ENCODE measurements around the gene MTHFD2L.

MTHFD2L gene

GRCh38 chr4:74166818-74167217, 8.9 kb downstream of the MTHFD2L start:
- H3K4me3 ChIP-seq (ENCODE audit: control insufficient read depth, low read depth, low read length) = no peak overlapping the region
- TF ChIP-seq, protein P1, sequence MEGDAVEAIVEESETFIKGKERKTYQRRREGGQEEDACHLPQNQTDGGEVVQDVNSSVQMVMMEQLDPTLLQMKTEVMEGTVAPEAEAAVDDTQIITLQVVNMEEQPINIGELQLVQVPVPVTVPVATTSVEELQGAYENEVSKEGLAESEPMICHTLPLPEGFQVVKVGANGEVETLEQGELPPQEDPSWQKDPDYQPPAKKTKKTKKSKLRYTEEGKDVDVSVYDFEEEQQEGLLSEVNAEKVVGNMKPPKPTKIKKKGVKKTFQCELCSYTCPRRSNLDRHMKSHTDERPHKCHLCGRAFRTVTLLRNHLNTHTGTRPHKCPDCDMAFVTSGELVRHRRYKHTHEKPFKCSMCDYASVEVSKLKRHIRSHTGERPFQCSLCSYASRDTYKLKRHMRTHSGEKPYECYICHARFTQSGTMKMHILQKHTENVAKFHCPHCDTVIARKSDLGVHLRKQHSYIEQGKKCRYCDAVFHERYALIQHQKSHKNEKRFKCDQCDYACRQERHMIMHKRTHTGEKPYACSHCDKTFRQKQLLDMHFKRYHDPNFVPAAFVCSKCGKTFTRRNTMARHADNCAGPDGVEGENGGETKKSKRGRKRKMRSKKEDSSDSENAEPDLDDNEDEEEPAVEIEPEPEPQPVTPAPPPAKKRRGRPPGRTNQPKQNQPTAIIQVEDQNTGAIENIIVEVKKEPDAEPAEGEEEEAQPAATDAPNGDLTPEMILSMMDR (conservative IDR thresholded peaks at IDR 0.05; ENCODE audit: control insufficient read depth, insufficient read depth, low read depth, low read length) = no peak
- no peak for DNase-seq (ENCODE audit: low read depth)

GRCh38 chr4:74167585-74167984, 9.7 kb downstream of the MTHFD2L start:
- TF ChIP-seq, protein P1 (conservative IDR thresholded peaks at IDR 0.05; ENCODE audit: control insufficient read depth, insufficient read depth, low read depth, low read length) = no peak
- no peak overlapping the region for H3K4me3 ChIP-seq (ENCODE audit: control insufficient read depth, low read depth, low read length)
- peak; percentile 14 for DNase-seq (ENCODE audit: low read depth)

DNA sequence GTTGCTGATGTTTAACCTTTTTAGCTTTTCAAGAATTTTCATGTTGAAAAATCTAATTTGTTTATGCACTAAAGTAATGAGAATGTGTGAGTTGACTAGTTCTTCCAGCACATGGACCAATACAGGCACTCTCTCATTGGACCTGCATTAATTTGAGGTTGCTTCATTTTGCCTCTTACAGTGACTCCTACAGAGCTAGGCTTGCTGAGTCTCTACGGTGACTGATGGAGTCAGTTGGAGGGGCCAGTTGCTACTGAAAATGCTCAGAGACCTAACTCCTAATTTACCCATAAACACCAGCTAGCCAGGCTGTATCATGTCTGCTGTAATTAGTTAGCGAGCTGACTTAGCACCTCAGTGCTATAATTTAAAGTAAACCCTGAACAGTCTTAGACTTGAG, 10.9 kb downstream of the MTHFD2L start:
- TF ChIP-seq, protein P1 (conservative IDR thresholded peaks at IDR 0.05; ENCODE audit: control insufficient read depth, insufficient read depth, low read depth, low read length) = no peak
- DNase-seq (ENCODE audit: low read depth) = no peak
- H3K4me3 ChIP-seq (ENCODE audit: control insufficient read depth, low read depth, low read length) = no peak overlapping the region

DNA sequence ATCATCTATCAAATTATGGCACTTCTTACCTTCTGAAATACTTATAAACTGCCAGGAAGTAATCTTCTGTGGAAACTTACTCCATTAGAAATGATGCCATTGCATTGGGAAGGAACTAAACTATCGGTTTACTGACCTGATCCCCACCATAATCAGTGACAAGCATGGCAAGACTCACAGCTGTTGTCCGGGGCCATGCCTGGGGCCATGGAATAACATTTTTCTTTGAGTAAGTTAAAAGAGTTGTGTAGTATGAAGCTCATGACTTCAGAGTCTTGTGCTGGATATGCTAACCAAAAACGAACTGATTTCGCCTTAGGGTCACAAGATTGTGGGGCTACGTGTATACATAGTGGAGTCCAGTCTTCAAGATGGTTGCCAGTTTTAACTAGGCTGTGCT, 15.4 kb downstream of the MTHFD2L start:
- TF ChIP-seq, protein P1 (conservative IDR thresholded peaks at IDR 0.05; ENCODE audit: control insufficient read depth, insufficient read depth, low read depth, low read length) = no peak
- no peak for DNase-seq (ENCODE audit: low read depth)
- no peak overlapping the region for H3K4me3 ChIP-seq (ENCODE audit: control insufficient read depth, low read depth, low read length)

GRCh38 chr4:74174421-74174820, 16.5 kb downstream of the MTHFD2L start:
- TF ChIP-seq, protein P1 (conservative IDR thresholded peaks at IDR 0.05; ENCODE audit: control insufficient read depth, insufficient read depth, low read depth, low read length) = no peak
- no peak for DNase-seq (ENCODE audit: low read depth)
- H3K4me3 ChIP-seq (ENCODE audit: control insufficient read depth, low read depth, low read length) = no peak overlapping the region

- TF ChIP-seq, protein P1 (conservative IDR thresholded peaks at IDR 0.05; ENCODE audit: control insufficient read depth, insufficient read depth, low read depth, low read length) = no peak
- DNase-seq (ENCODE audit: low read depth) = no peak
- no peak overlapping the region for H3K4me3 ChIP-seq (ENCODE audit: control insufficient read depth, low read depth, low read length)
Measured at GRCh38 chr4:74174941-74175340, 17.0 kb downstream of the MTHFD2L start.

GRCh38 chr4:74175379-74175778, 17.5 kb downstream of the MTHFD2L start:
- DNase-seq (ENCODE audit: low read depth) = no peak
- no peak overlapping the region for H3K4me3 ChIP-seq (ENCODE audit: control insufficient read depth, low read depth, low read length)
- TF ChIP-seq, protein P1 (conservative IDR thresholded peaks at IDR 0.05; ENCODE audit: control insufficient read depth, insufficient read depth, low read depth, low read length) = no peak
